ENCODE data around the gene TMC1.

- TF ChIP-seq MAX (IDR thresholded peaks at IDR 0.05) = no peak
- TF ChIP-seq EP300 (IDR thresholded peaks at IDR 0.05; ENCODE audit: borderline replicate concordance) = no peak
- no peak for TF ChIP-seq NFIC (IDR thresholded peaks at IDR 0.05)
- TF ChIP-seq RAD21 (IDR thresholded peaks at IDR 0.05; ENCODE audit: low read depth) = no peak
- no peak for TF ChIP-seq FOXM1 (IDR thresholded peaks at IDR 0.05; ENCODE audit: borderline replicate concordance, low read depth)
- no peak for TF ChIP-seq CEBPB (IDR thresholded peaks at IDR 0.05)
- TF ChIP-seq TEAD4 (IDR thresholded peaks at IDR 0.05) = no peak
- TF ChIP-seq REST (IDR thresholded peaks at IDR 0.05; ENCODE audit: low read depth) = no peak
- TF ChIP-seq CREB1 (IDR thresholded peaks at IDR 0.05; ENCODE audit: low read depth) = no peak
These were observed 267.7 kb downstream of the TMC1 start for GRCh38 chr9:72788966-72789735.

All from Ishikawa (cell line).